ENCODE measurements around the gene PROCR. TPM values are rescaled to one million over a fixed set of nuclear protein-coding genes. Genes with fewer than 3 reads are reported as not detected.

The PROCR gene
- total and polyA plus RNA-seq, 9 of the 15 experiments (the other 6 are each of a cell fraction or from before 2014, with no cell fraction given), result 1.6 to 7.1 (median 4.0) TPM

DNA sequence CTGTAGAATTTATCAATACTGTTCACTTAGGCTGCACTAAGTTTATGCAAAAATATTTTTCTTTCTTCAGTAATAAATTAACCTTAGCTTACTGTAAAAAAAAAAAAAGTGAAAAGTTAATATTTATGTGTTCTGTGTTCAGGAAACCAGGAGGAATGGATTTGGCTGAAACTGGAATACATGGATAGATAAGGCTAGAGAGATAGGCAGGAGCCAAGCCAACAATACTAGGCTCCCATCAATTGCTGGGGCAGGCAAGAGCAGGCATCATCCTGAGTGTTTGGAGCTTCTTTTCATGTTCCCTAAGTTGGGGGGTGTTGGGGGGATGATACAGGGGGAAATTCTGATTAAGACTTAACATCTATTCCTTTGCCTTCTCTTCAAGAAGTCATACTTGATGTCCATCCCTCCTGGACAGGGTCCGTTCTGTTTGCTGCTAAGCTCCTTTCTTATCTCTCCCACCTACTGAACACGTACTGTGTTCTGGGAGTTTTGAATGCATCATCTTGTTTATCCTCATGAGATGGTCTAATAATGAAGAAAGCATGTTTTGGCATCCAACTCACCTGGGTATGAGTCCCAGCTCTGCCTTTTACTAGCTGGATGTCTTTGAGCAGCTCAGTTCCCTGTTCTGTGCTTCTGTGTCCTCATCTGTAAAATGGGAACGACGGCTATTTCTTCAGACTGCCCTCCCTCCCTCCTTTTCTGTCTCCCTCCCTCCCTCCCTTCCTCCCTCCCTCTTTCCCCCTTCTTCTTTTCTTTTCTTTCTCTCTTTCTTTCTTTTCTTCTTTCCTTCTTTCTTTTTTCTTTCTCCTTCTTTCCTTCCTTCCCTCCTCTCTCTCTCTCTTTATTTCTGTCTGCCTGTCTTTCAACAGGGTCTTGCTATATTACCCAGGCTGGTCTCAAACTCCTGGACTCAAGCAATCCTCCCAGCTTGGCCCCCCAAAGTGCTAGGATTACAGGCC, 6.4 kb upstream of the PROCR start (continued):
- TF ChIP-seq POLR2AphosphoS2 (IDR thresholded peaks at IDR 0.05; ENCODE audit: low read length), result no peak
- no peak for TF ChIP-seq TRIM28 (IDR thresholded peaks at IDR 0.05)
- no peak for TF ChIP-seq TAF9B (IDR thresholded peaks at IDR 0.05; ENCODE audit: partially characterized antibody)
- TF ChIP-seq, protein P1, sequence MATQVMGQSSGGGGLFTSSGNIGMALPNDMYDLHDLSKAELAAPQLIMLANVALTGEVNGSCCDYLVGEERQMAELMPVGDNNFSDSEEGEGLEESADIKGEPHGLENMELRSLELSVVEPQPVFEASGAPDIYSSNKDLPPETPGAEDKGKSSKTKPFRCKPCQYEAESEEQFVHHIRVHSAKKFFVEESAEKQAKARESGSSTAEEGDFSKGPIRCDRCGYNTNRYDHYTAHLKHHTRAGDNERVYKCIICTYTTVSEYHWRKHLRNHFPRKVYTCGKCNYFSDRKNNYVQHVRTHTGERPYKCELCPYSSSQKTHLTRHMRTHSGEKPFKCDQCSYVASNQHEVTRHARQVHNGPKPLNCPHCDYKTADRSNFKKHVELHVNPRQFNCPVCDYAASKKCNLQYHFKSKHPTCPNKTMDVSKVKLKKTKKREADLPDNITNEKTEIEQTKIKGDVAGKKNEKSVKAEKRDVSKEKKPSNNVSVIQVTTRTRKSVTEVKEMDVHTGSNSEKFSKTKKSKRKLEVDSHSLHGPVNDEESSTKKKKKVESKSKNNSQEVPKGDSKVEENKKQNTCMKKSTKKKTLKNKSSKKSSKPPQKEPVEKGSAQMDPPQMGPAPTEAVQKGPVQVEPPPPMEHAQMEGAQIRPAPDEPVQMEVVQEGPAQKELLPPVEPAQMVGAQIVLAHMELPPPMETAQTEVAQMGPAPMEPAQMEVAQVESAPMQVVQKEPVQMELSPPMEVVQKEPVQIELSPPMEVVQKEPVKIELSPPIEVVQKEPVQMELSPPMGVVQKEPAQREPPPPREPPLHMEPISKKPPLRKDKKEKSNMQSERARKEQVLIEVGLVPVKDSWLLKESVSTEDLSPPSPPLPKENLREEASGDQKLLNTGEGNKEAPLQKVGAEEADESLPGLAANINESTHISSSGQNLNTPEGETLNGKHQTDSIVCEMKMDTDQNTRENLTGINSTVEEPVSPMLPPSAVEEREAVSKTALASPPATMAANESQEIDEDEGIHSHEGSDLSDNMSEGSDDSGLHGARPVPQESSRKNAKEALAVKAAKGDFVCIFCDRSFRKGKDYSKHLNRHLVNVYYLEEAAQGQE (IDR thresholded peaks at IDR 0.05; ENCODE audit: borderline replicate concordance), result no peak
- TF ChIP-seq, protein P1 (CRISPR knock-in tag; IDR thresholded peaks at IDR 0.05; ENCODE audit: low read depth), result no peak
- TF ChIP-seq, protein P2, sequence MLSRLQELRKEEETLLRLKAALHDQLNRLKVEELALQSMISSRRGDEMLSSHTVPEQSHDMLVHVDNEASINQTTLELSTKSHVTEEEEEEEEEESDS (CRISPR knock-in tag; IDR thresholded peaks at IDR 0.05), result no peak
- TF ChIP-seq LCOR (CRISPR knock-in tag; IDR thresholded peaks at IDR 0.05), result no peak
- TF ChIP-seq RAD51 (IDR thresholded peaks at IDR 0.05; ENCODE audit: borderline replicate concordance, low read depth), result no peak
- TF ChIP-seq SIRT6 (IDR thresholded peaks at IDR 0.05; ENCODE audit: low read depth, low read length), result no peak
- no peak for TF ChIP-seq CBX8 (IDR thresholded peaks at IDR 0.05; ENCODE audit: borderline replicate concordance, extremely low read depth, low read depth, low read length, poor library complexity, severe bottlenecking)
- TF ChIP-seq GABPA (tag; conservative IDR thresholded peaks at IDR 0.05; ENCODE audit: low read depth), result no peak
- TF ChIP-seq CBX5 (IDR thresholded peaks at IDR 0.05; ENCODE audit: borderline replicate concordance, low read depth), result no peak
- TF ChIP-seq U2AF1 (optimal IDR thresholded peaks at IDR 0.05; ENCODE audit: low read depth, low read length), result no peak
- no peak for TF ChIP-seq ARID2 (IDR thresholded peaks at IDR 0.05)
